Measurements from ENCODE around the gene KCTD20. TPM values are rescaled to one million over a fixed set of nuclear protein-coding genes. Genes with fewer than 3 reads are reported as not detected.

The KCTD20 gene
- total and polyA plus RNA-seq, 8 donors: 8.8 to 21.7 (median 10.1) TPM

- 88 to 90% methylated on average over 4 of the region's 4 CpGs for WGBS, 2 donors
- TF ChIP-seq CTCF (IDR thresholded peaks at IDR 0.05): no peak
- no peaks in the 10 kb centered on the region for H3K27me3 ChIP-seq
- intact Hi-C loops (cut with DNase I): no loop called here
- FAIRE-seq: no peak
- ATAC-seq: no peak
- H3K27ac ChIP-seq: no peak overlapping the region
- H3K9me3 ChIP-seq: no peaks in the 10 kb centered on the region
- no peaks in the 10 kb centered on the region for H3K4me1 ChIP-seq
- no peaks in the 10 kb centered on the region for H3K36me3 ChIP-seq
- DNase-seq: no peak
- H3K4me3 ChIP-seq: no peak overlapping the region
These were observed 10.6 kb upstream of the KCTD20 start for GRCh38 chr6:36432151-36432671.

- no peaks in the 10 kb centered on the region for H3K36me3 ChIP-seq
- intact Hi-C loops (cut with DNase I): no loop called here
These were observed 6.3 kb upstream of the KCTD20 start for GRCh38 chr6:36436466-36436865.

GRCh38 chr6:36441307-36441894 is 1.4 kb upstream of the KCTD20 start:
- WGBS, 2 donors: 24 to 29% methylated on average over 8 of the region's 8 CpGs
- DNase-seq: peak; percentile 77 to 92 (median 90)
- ATAC-seq: peak; percentile 78 to 93 (median 82)
- Histone ChIP-seq H3K27me3 (no peaks in the 10 kb centered on the region), H3K27ac (peak overlapping the region; percentile 93 to 97 (median 96)), H3K9me3 (no peaks in the 10 kb centered on the region), H3K4me3 (no peak overlapping the region), H3K36me3 (no peaks in the 10 kb centered on the region), H3K4me1 (peaks cover 11 to 31% (median 30%) of the 10 kb centered on the region in 3 donors)
- no peak for TF ChIP-seq CTCF (IDR thresholded peaks at IDR 0.05)
- intact Hi-C loops (cut with DNase I): no loop called here
- peak; percentile 94 for FAIRE-seq

More at GRCh38 chr6:36436466-36436865, 6.3 kb upstream of the KCTD20 start:
- TF ChIP-seq CTCF (IDR thresholded peaks at IDR 0.05): no peak
- no peak for FAIRE-seq
- ATAC-seq: no peak
- Histone ChIP-seq H3K27ac (no peak overlapping the region), H3K9me3 (no peaks in the 10 kb centered on the region), H3K27me3 (no peaks in the 10 kb centered on the region), H3K4me3 (no peak overlapping the region), H3K4me1 (peaks cover 0 to 7% (median 7%) of the 10 kb centered on the region in 3 donors)
- DNase-seq: no peak
- WGBS, 2 donors: 78 to 84% methylated on average over 1 of the region's 1 CpG

DNA sequence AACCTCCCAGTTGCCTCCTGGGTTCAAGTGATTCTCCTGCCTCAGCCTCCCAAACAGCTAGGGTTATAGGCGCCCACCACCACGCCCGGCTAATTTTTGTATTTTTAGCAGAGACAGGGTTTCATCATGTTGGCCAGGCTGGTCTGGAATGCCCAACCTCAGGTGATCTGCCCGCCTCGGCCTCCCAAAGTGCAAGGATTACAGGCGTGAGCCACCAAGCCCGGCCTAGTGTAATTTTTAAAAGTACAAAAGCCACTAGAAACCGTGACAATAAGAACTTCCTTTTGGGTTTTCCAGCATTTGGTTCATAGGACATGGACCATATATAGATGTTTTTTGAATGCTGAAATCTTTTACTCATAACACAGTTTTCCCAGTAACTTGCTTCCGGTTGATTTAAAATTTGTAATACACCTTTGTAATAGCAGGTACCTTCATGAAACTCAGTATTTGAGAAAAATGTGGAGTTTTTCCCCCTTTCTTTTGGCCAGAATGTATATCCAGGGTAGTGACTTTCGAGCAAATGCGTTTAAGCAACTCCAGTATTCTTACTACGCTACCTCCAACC is 613 bp upstream of the KCTD20 start:
- intact Hi-C loops (cut with DNase I): no loop called here
- peaks cover 11 to 31% (median 30%) of the 10 kb centered on the region in 3 donors for H3K4me1 ChIP-seq
- TF ChIP-seq CTCF (IDR thresholded peaks at IDR 0.05): no peak
- no peaks in the 10 kb centered on the region for H3K36me3 ChIP-seq
- no peak for ATAC-seq
- H3K9me3 ChIP-seq: no peaks in the 10 kb centered on the region
- FAIRE-seq: no peak
- no peak for DNase-seq
- peak overlapping the region; percentile 75 to 92 (median 84) for H3K4me3 ChIP-seq
- WGBS, 2 donors: 60 to 62% methylated on average over 12 of the region's 12 CpGs
- H3K27me3 ChIP-seq: no peaks in the 10 kb centered on the region
- H3K27ac ChIP-seq: peak overlapping the region; percentile 93 to 97 (median 96)
